ENCODE results near the gene MPZL2.

The MPZL2 gene

GRCh38 chr11:118243993-118244762, 19.9 kb downstream of the MPZL2 start:
- no peak for DNase-seq (ENCODE audit: low read depth in 3 of 3, low spot score in 1 of 3)

GRCh38 chr11:118243161-118243560, 20.9 kb downstream of the MPZL2 start:
- no peak for DNase-seq (ENCODE audit: low read depth in 3 of 3, low spot score in 1 of 3)

GRCh38 chr11:118241764-118242098, 22.4 kb downstream of the MPZL2 start:
- no peak for DNase-seq (ENCODE audit: low read depth in 3 of 3, low spot score in 1 of 3)

GRCh38 chr11:118240999-118241763, 22.9 kb downstream of the MPZL2 start:
- DNase-seq (ENCODE audit: low read depth in 3 of 3, low spot score in 1 of 3) = peak in 1 of 3 donors; percentile 63

GRCh38 chr11:118239509-118240205, 24.4 kb downstream of the MPZL2 start:
- DNase-seq (ENCODE audit: low read depth in 3 of 3, low spot score in 1 of 3) = no peak

- no peak for DNase-seq (ENCODE audit: low read depth in 3 of 3, low spot score in 1 of 3)
Measured at GRCh38 chr11:118238929-118239328, 25.2 kb downstream of the MPZL2 start.

GRCh38 chr11:118238421-118238820, 25.7 kb downstream of the MPZL2 start:
- DNase-seq (ENCODE audit: low read depth in 3 of 3, low spot score in 1 of 3) = no peak

- DNase-seq (ENCODE audit: low read depth in 3 of 3, low spot score in 1 of 3) = no peak
Measured at GRCh38 chr11:118236170-118236569, 27.9 kb downstream of the MPZL2 start.

- no peak for DNase-seq (ENCODE audit: low read depth in 3 of 3, low spot score in 1 of 3)
Measured at GRCh38 chr11:118234833-118235232, 29.3 kb downstream of the MPZL2 start.

GRCh38 chr11:118233850-118234249, 30.2 kb downstream of the MPZL2 start:
- DNase-seq (ENCODE audit: low read depth in 3 of 3, low spot score in 1 of 3) = no peak

- DNase-seq (ENCODE audit: low read depth in 3 of 3, low spot score in 1 of 3) = no peak
Measured at GRCh38 chr11:118233377-118233776, 30.7 kb downstream of the MPZL2 start.

GRCh38 chr11:118232659-118233058, 31.4 kb downstream of the MPZL2 start:
- DNase-seq (ENCODE audit: low read depth in 3 of 3, low spot score in 1 of 3) = no peak

- no peak for DNase-seq (ENCODE audit: low read depth in 3 of 3, low spot score in 1 of 3)
Measured at GRCh38 chr11:118231461-118231860, 32.6 kb downstream of the MPZL2 start.

- DNase-seq (ENCODE audit: low read depth in 3 of 3, low spot score in 1 of 3) = no peak
Measured at GRCh38 chr11:118230088-118230487, 34.0 kb downstream of the MPZL2 start.

GRCh38 chr11:118229274-118229847, 34.7 kb downstream of the MPZL2 start:
- no peak for DNase-seq (ENCODE audit: low read depth in 3 of 3, low spot score in 1 of 3)

GRCh38 chr11:118227865-118228785, 36.0 kb downstream of the MPZL2 start:
- DNase-seq (ENCODE audit: low read depth in 3 of 3, low spot score in 1 of 3) = no peak

- DNase-seq (ENCODE audit: low read depth in 3 of 3, low spot score in 1 of 3) = no peak
Measured at GRCh38 chr11:118226781-118227180, 37.3 kb downstream of the MPZL2 start.

- DNase-seq (ENCODE audit: low read depth in 3 of 3, low spot score in 1 of 3) = no peak
Measured at GRCh38 chr11:118226296-118226695, 37.8 kb downstream of the MPZL2 start.

GRCh38 chr11:118224511-118225188, 39.4 kb downstream of the MPZL2 start, which contains the start of gene JAML:
JAML (minus strand) TSS chr11:118225011; CDS start chr11:118214866, 10,145 bp downstream.
- DNase-seq (ENCODE audit: low read depth in 3 of 3, low spot score in 1 of 3) = no peak

- DNase-seq (ENCODE audit: low read depth in 3 of 3, low spot score in 1 of 3) = no peak
Measured at GRCh38 chr11:118223992-118224391, 40.1 kb downstream of the MPZL2 start.

All from stimulated activated CD4-positive, alpha-beta T cell treated with anti-CD3 and anti-CD28 coated beads, TNF-alpha, amount 100 ng/mL, for 1 hour (primary cell).